ENCODE results near the gene C19orf53. TPM values are rescaled to one million over a fixed set of nuclear protein-coding genes. Genes with fewer than 3 reads are reported as not detected.

Gene C19orf53
- total and polyA plus RNA-seq, 2 experiments from 2014 or later: 104 to 401 TPM

- Mint-ChIP-seq H3K4me3 (no peak overlapping the region), H3K36me3 (ENCODE audit: low read depth) (peaks cover 58% of the 10 kb centered on the region), H3K9me3 (no peaks in the 10 kb centered on the region; the same call in 2 of the 3 replicates), H3K27me3 (ENCODE audit: insufficient read depth, low read depth, poor library complexity) (peaks cover 6% of the 10 kb centered on the region), H3K27ac (no peak overlapping the region), H3K4me1 (no peaks in the 10 kb centered on the region; the same call in 2 of the 3 replicates)
- Histone ChIP-seq H2AFZ (no peak overlapping the region), H3F3A (replicated peaks; ENCODE audit: low read depth) (no peaks in the 10 kb centered on the region; the same call in 1 of the 2 replicates), H3K27me3 (ENCODE audit: insufficient read depth) (no peaks in the 10 kb centered on the region), H3K36me3 (ENCODE audit: insufficient read depth) (peaks cover 10% of the 10 kb centered on the region; the same call in 1 of the 2 replicates), H3K27ac (ENCODE audit: low read depth) (no peak overlapping the region), H3K9me2 (ENCODE audit: insufficient read depth) (no peaks in the 10 kb centered on the region), H4K20me1 (replicated peaks; ENCODE audit: insufficient read depth) (no peaks in the 10 kb centered on the region), H3K79me2 (replicated peaks; ENCODE audit: insufficient read depth) (no peaks in the 10 kb centered on the region), H3K4me2 (no peak overlapping the region), H3K4me1 (ENCODE audit: insufficient read depth) (no peaks in the 10 kb centered on the region), H3K4me3 (no peak overlapping the region)
- ATAC-seq: no peak
- DNase-seq (ENCODE audit: low spot score): no peak
- TF ChIP-seq EZH2 (IDR thresholded peaks at IDR 0.05; ENCODE audit: low read depth, unreplicated experiment) (no peak), CREB1 (CRISPR knock-in tag; IDR thresholded peaks at IDR 0.05; ENCODE audit: low read depth) (no peak), POLR2AphosphoS5 (IDR thresholded peaks at IDR 0.05; ENCODE audit: low read depth) (no peak), ZNF331 (CRISPR knock-in tag; IDR thresholded peaks at IDR 0.05; ENCODE audit: low read depth) (no peak)
- TF ChIP-seq, protein P1, sequence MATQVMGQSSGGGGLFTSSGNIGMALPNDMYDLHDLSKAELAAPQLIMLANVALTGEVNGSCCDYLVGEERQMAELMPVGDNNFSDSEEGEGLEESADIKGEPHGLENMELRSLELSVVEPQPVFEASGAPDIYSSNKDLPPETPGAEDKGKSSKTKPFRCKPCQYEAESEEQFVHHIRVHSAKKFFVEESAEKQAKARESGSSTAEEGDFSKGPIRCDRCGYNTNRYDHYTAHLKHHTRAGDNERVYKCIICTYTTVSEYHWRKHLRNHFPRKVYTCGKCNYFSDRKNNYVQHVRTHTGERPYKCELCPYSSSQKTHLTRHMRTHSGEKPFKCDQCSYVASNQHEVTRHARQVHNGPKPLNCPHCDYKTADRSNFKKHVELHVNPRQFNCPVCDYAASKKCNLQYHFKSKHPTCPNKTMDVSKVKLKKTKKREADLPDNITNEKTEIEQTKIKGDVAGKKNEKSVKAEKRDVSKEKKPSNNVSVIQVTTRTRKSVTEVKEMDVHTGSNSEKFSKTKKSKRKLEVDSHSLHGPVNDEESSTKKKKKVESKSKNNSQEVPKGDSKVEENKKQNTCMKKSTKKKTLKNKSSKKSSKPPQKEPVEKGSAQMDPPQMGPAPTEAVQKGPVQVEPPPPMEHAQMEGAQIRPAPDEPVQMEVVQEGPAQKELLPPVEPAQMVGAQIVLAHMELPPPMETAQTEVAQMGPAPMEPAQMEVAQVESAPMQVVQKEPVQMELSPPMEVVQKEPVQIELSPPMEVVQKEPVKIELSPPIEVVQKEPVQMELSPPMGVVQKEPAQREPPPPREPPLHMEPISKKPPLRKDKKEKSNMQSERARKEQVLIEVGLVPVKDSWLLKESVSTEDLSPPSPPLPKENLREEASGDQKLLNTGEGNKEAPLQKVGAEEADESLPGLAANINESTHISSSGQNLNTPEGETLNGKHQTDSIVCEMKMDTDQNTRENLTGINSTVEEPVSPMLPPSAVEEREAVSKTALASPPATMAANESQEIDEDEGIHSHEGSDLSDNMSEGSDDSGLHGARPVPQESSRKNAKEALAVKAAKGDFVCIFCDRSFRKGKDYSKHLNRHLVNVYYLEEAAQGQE (IDR thresholded peaks at IDR 0.05; ENCODE audit: unreplicated experiment): no peak
Measured at GRCh38 chr19:13757805-13758772, 16.2 kb upstream of the C19orf53 start.

- H2AFZ ChIP-seq: no peak overlapping the region
- H3K79me2 ChIP-seq (replicated peaks; ENCODE audit: insufficient read depth): no peaks in the 10 kb centered on the region
- H3K4me2 ChIP-seq: no peak overlapping the region
- H3K27me3 ChIP-seq (ENCODE audit: insufficient read depth): no peaks in the 10 kb centered on the region
- no peak overlapping the region for H3K27ac Mint-ChIP-seq
- no peaks in the 10 kb centered on the region for H3K4me1 ChIP-seq (ENCODE audit: insufficient read depth)
- H3K9me2 ChIP-seq (ENCODE audit: insufficient read depth): no peaks in the 10 kb centered on the region
- no peak overlapping the region for H3K4me3 Mint-ChIP-seq
- DNase-seq (ENCODE audit: low spot score): no peak
- no peaks in the 10 kb centered on the region; the same call in 1 of the 3 replicates for H3K9me3 Mint-ChIP-seq
- ATAC-seq: no peak
- no peaks in the 10 kb centered on the region; the same call in 2 of the 3 replicates for H3K4me1 Mint-ChIP-seq
- peaks cover 8% of the 10 kb centered on the region for H3K27me3 Mint-ChIP-seq (ENCODE audit: insufficient read depth, low read depth, poor library complexity)
- no peaks in the 10 kb centered on the region; the same call in 1 of the 2 replicates for H3F3A ChIP-seq (replicated peaks; ENCODE audit: low read depth)
- H3K36me3 Mint-ChIP-seq (ENCODE audit: low read depth): peaks cover 52% of the 10 kb centered on the region
- H3K4me3 ChIP-seq: no peak overlapping the region
- H3K36me3 ChIP-seq (ENCODE audit: insufficient read depth): peaks cover 10% of the 10 kb centered on the region; the same call in 1 of the 2 replicates
- H3K27ac ChIP-seq (ENCODE audit: low read depth): no peak overlapping the region
- no peaks in the 10 kb centered on the region for H4K20me1 ChIP-seq (replicated peaks; ENCODE audit: insufficient read depth)
- TF ChIP-seq JUNB (IDR thresholded peaks at IDR 0.05; ENCODE audit: unreplicated experiment) (no peak), EZH2phosphoT487 (IDR thresholded peaks at IDR 0.05; ENCODE audit: unreplicated experiment) (no peak), STAT1 (IDR thresholded peaks at IDR 0.05; ENCODE audit: unreplicated experiment) (no peak), POLR2AphosphoS5 (IDR thresholded peaks at IDR 0.05; ENCODE audit: low read depth) (no peak)
- TF ChIP-seq, protein P2, sequence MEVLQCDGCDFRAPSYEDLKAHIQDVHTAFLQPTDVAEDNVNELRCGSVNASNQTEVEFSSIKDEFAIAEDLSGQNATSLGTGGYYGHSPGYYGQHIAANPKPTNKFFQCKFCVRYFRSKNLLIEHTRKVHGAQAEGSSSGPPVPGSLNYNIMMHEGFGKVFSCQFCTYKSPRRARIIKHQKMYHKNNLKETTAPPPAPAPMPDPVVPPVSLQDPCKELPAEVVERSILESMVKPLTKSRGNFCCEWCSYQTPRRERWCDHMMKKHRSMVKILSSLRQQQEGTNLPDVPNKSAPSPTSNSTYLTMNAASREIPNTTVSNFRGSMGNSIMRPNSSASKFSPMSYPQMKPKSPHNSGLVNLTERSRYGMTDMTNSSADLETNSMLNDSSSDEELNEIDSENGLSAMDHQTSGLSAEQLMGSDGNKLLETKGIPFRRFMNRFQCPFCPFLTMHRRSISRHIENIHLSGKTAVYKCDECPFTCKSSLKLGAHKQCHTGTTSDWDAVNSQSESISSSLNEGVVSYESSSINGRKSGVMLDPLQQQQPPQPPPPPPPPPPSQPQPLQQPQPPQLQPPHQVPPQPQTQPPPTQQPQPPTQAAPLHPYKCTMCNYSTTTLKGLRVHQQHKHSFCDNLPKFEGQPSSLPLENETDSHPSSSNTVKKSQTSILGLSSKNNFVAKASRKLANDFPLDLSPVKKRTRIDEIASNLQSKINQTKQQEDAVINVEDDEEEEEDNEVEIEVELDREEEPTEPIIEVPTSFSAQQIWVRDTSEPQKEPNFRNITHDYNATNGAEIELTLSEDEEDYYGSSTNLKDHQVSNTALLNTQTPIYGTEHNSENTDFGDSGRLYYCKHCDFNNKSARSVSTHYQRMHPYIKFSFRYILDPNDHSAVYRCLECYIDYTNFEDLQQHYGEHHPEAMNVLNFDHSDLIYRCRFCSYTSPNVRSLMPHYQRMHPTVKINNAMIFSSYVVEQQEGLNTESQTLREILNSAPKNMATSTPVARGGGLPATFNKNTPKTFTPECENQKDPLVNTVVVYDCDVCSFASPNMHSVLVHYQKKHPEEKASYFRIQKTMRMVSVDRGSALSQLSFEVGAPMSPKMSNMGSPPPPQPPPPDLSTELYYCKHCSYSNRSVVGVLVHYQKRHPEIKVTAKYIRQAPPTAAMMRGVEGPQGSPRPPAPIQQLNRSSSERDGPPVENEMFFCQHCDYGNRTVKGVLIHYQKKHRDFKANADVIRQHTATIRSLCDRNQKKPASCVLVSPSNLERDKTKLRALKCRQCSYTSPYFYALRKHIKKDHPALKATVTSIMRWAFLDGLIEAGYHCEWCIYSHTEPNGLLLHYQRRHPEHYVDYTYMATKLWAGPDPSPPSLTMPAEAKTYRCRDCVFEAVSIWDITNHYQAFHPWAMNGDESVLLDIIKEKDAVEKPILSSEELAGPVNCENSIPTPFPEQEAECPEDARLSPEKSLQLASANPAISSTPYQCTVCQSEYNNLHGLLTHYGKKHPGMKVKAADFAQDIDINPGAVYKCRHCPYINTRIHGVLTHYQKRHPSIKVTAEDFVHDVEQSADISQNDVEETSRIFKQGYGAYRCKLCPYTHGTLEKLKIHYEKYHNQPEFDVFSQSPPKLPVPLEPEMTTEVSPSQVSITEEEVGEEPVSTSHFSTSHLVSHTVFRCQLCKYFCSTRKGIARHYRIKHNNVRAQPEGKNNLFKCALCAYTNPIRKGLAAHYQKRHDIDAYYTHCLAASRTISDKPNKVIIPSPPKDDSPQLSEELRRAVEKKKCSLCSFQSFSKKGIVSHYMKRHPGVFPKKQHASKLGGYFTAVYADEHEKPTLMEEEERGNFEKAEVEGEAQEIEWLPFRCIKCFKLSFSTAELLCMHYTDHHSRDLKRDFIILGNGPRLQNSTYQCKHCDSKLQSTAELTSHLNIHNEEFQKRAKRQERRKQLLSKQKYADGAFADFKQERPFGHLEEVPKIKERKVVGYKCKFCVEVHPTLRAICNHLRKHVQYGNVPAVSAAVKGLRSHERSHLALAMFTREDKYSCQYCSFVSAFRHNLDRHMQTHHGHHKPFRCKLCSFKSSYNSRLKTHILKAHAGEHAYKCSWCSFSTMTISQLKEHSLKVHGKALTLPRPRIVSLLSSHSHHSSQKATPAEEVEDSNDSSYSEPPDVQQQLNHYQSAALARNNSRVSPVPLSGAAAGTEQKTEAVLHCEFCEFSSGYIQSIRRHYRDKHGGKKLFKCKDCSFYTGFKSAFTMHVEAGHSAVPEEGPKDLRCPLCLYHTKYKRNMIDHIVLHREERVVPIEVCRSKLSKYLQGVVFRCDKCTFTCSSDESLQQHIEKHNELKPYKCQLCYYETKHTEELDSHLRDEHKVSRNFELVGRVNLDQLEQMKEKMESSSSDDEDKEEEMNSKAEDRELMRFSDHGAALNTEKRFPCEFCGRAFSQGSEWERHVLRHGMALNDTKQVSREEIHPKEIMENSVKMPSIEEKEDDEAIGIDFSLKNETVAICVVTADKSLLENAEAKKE (CRISPR knock-in tag; IDR thresholded peaks at IDR 0.05): no peak
Measured at GRCh38 chr19:13758795-13759194, 15.5 kb upstream of the C19orf53 start.

Measured in GM23338 (cell line).